ENCODE measurements around the gene TSPAN13.

DNA sequence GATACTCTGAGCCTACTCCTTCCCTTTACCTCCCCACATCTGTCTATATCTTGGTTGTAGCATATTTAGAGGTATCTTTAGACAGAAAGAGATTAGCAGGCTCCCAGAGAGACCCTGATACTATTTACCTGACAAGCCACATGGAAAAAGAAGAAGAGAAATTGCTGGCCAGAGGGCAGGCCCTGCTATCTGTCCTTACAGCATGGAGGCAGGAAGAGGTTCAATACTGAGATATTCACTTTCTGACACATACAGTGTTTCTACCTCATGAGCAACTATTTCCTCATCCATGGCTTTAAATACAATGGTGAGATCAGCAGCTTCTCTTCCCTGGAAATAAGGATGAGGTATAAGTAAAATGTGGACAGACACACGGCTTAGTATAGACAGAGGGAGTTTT is 33.9 kb upstream of the TSPAN13 start:
- TF ChIP-seq, protein P1, sequence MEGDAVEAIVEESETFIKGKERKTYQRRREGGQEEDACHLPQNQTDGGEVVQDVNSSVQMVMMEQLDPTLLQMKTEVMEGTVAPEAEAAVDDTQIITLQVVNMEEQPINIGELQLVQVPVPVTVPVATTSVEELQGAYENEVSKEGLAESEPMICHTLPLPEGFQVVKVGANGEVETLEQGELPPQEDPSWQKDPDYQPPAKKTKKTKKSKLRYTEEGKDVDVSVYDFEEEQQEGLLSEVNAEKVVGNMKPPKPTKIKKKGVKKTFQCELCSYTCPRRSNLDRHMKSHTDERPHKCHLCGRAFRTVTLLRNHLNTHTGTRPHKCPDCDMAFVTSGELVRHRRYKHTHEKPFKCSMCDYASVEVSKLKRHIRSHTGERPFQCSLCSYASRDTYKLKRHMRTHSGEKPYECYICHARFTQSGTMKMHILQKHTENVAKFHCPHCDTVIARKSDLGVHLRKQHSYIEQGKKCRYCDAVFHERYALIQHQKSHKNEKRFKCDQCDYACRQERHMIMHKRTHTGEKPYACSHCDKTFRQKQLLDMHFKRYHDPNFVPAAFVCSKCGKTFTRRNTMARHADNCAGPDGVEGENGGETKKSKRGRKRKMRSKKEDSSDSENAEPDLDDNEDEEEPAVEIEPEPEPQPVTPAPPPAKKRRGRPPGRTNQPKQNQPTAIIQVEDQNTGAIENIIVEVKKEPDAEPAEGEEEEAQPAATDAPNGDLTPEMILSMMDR (IDR thresholded peaks at IDR 0.05), result no peak
- TF ChIP-seq, protein P2, sequence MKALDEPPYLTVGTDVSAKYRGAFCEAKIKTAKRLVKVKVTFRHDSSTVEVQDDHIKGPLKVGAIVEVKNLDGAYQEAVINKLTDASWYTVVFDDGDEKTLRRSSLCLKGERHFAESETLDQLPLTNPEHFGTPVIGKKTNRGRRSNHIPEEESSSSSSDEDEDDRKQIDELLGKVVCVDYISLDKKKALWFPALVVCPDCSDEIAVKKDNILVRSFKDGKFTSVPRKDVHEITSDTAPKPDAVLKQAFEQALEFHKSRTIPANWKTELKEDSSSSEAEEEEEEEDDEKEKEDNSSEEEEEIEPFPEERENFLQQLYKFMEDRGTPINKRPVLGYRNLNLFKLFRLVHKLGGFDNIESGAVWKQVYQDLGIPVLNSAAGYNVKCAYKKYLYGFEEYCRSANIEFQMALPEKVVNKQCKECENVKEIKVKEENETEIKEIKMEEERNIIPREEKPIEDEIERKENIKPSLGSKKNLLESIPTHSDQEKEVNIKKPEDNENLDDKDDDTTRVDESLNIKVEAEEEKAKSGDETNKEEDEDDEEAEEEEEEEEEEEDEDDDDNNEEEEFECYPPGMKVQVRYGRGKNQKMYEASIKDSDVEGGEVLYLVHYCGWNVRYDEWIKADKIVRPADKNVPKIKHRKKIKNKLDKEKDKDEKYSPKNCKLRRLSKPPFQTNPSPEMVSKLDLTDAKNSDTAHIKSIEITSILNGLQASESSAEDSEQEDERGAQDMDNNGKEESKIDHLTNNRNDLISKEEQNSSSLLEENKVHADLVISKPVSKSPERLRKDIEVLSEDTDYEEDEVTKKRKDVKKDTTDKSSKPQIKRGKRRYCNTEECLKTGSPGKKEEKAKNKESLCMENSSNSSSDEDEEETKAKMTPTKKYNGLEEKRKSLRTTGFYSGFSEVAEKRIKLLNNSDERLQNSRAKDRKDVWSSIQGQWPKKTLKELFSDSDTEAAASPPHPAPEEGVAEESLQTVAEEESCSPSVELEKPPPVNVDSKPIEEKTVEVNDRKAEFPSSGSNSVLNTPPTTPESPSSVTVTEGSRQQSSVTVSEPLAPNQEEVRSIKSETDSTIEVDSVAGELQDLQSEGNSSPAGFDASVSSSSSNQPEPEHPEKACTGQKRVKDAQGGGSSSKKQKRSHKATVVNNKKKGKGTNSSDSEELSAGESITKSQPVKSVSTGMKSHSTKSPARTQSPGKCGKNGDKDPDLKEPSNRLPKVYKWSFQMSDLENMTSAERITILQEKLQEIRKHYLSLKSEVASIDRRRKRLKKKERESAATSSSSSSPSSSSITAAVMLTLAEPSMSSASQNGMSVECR (CRISPR knock-in tag; IDR thresholded peaks at IDR 0.05; ENCODE audit: borderline replicate concordance), result no peak
- TF ChIP-seq, protein P3, sequence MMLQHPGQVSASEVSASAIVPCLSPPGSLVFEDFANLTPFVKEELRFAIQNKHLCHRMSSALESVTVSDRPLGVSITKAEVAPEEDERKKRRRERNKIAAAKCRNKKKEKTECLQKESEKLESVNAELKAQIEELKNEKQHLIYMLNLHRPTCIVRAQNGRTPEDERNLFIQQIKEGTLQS (CRISPR knock-in tag; conservative IDR thresholded peaks at IDR 0.05), result no peak
- no peak for TF ChIP-seq TEAD1 (CRISPR knock-in tag; IDR thresholded peaks at IDR 0.05)

Data from WTC11 (cell line).